ENCODE measurements around the gene COX20.

Gene COX20

DNA sequence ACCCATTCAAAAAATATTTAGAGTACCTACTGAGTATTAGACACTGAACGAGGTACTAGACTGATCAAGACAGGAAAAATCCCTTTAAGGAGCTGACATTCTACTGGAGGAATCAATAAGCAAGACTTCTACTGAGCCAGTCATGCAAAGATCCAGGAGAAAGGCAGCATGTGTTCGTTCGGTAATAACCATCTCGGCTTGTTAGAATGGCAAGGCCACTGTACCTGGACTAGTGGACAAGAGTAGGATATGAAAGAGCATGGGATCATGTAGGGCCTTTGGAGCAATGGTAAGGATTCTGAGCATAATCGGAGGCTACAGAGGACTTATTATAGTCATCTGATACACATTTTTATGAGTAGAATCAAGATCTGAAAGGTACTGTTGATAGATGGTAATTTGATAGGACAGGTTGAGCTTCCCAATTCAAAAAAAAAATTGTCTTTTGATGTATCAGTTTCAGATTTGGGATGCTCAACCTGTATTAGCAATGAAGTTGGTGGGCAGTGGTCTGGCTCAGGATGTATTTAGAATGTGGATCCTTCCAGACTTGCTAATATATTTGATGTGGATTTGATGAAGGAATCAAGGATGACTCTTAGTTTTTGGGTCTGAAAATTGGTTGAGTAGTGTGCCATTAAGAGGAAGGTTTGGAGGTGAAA, 2.3 kb downstream of the COX20 start:
- Mint-ChIP-seq H3K4me1 (peaks cover 64% of the 10 kb centered on the region), H3K27me3 (no peaks in the 10 kb centered on the region), H3K4me3 (peak overlapping the region; percentile 37), H3K36me3 (peaks cover 37% of the 10 kb centered on the region), H3K9me3 (no peaks in the 10 kb centered on the region), H3K27ac (peak overlapping the region; percentile 96)
- no peak for ATAC-seq

DNA sequence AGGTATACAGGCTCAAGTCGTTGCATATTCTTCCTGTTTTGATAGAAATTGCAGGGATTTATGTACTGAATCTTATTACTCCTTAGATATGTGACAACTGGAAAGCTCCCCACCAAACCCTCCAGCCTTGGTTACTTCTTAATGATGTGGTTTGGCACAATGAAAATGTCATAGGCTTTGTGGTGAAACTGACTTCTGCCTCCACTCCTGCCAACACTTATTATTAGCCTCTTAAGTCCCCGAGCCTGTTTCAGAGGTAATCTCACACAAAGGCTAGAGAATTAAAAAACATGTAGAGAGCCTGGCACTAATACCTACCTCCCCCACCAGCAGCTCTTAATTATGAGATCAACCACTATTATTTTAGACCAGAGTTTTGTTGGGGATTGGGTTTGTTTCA, 4.2 kb downstream of the COX20 start:
- Mint-ChIP-seq H3K27me3 (no peaks in the 10 kb centered on the region), H3K36me3 (peaks cover 37% of the 10 kb centered on the region), H3K9me3 (no peaks in the 10 kb centered on the region), H3K27ac (peak overlapping the region; percentile 15), H3K4me3 (no peak overlapping the region), H3K4me1 (peaks cover 56% of the 10 kb centered on the region)
- ATAC-seq = no peak

DNA sequence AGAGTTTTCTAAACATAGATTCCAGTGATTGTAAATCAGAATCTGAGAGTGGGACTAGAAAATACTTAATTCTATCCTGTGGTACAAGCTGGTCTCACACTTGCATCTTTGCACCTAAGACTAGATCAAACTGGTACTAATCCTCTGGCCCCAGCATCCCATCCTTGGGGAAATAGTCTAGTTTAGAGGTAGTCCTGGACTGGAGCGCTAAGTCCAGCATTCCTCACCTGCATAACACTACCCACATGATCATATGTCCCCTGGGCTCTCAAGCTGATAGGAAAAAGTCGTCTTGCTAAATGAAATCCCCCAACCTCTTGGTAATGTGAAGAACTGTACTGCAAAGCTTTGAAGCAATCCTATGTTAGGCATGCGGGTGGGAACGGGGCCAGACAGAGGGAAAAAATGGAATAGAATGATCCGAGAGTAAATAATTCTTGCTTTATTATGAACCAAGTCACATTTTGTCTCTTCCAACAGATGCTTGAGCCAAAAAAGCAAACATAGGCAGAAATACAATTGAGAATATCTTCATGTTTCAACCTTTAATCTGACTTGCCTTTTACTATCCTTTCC, 4.8 kb downstream of the COX20 start:
- no peak for ATAC-seq
- Mint-ChIP-seq H3K4me3 (no peak overlapping the region), H3K9me3 (no peaks in the 10 kb centered on the region), H3K27ac (peak overlapping the region; percentile 15), H3K4me1 (peaks cover 58% of the 10 kb centered on the region), H3K27me3 (no peaks in the 10 kb centered on the region), H3K36me3 (peaks cover 41% of the 10 kb centered on the region)

DNA sequence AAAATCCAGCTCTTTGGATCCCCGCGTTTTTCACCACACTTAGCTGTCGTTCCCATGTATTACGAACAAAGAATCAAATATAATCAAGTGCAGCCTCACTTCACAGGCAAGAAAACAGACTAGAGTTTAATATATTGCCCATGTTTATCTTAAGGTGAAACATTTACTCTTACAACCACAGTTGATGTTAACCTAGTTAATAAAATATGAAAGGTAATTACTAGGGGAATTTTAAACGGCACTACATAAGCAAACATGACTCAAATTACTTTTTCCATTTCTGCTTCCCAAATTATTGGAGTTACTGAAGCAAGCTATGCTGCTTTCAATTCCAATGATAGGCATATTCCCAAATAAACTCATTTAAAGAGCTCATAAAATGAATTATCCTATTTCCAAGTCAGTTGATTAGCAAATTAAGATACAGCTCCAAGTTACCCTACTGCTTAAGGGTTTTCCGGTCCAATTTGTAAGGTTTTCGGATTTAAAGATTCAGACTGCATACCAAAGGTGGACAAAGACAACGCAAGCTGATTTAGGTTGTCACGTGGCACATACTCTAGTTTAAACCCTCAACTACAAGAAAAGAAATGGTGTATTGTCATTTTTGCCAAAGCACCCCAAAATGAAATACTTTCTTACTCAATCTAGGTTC, 5.9 kb downstream of the COX20 start:
- ATAC-seq = no peak
- peak overlapping the region; percentile 15 for H3K27ac Mint-ChIP-seq
- peaks cover 52% of the 10 kb centered on the region for H3K36me3 Mint-ChIP-seq
- no peaks in the 10 kb centered on the region for H3K9me3 Mint-ChIP-seq
- no peak overlapping the region for H3K4me3 Mint-ChIP-seq
- peaks cover 61% of the 10 kb centered on the region for H3K4me1 Mint-ChIP-seq
- H3K27me3 Mint-ChIP-seq = no peaks in the 10 kb centered on the region

DNA sequence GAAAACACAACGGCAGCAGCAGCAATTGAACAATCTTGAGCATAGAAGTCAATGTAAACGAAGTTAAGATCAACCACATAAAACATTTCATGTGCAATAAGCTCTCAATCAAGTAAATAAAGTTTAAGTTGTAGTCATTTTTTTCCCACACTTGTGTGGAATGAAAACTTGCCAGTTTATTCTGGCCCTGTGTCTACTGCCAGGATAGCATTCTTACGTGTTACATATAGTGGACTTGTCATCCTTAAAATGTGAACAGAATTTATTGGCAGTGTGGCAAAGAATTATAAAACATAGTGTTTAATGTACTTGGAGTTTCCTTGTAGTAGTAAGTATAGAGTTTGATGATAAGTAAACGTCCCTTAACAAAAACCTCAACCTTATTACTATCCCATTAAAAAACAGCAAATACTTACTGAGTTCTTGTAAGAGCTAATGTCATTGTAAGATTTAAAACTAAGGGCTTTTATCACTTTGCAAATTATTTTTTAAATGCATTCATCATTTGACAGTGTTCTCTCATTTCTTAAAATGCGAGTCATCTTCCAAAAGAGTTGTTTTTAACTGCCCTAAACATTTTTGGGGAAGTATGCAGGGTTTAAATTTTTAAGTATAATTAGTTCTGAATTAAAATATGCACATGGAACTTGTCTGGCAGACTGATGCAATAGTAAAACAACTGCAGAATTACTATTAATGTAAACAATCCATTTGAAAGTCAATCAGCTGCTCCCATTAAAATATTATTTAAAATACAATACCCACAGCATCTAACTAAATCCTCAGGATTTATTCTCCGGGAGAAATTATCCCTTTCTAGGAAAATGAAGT, 7.9 kb downstream of the COX20 start:
- ATAC-seq = no peak
- H3K4me3 Mint-ChIP-seq = no peak overlapping the region
- H3K27ac Mint-ChIP-seq = no peak overlapping the region
- H3K27me3 Mint-ChIP-seq = no peaks in the 10 kb centered on the region
- peaks cover 54% of the 10 kb centered on the region for H3K36me3 Mint-ChIP-seq
- H3K9me3 Mint-ChIP-seq = no peaks in the 10 kb centered on the region
- H3K4me1 Mint-ChIP-seq = peaks cover 44% of the 10 kb centered on the region

DNA sequence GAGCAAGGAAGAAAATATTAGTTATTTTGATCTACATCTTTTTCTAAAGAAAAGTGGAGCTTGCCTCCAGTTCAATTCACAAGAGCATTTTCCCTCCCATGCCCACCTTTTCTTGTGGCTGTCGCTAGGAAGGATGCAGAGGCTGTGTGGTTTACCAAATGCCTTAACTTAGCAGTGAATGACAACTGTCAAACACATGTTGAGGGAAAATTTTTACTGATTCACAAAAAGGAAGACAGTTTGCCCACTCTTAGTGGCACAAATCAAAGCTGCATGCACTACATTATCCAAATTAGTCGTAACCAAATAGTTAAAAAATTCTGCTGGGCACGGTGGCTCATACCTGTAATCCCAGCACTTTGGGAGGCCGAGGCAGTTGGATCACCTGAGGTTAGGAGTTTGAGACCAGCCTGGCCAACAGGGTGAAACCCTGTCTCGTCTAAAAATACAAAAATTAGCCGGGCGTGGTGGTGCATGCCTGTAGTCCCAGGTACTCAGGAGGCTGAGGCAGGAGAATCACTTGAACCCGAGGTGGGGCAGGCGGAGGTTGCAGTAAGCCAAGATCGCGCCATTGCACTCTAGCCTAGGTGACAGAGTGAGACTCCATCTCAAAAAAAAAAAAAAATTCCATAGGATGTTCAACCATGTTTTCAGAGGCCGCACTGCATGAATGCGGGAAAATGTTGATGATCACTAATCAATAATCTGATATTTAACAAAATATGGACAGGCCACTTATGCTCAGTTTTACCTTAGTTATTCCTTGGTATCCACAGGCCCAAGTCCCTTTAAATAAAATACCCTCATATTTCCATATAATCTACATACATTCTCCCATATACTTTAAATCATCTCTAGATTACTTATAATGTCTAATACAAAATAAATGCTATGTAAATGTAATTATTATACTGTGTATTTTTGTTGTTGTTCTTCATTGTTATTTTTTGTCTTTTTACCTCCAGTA, 9.0 kb downstream of the COX20 start:
- no peaks in the 10 kb centered on the region for H3K9me3 Mint-ChIP-seq
- peaks cover 52% of the 10 kb centered on the region for H3K36me3 Mint-ChIP-seq
- H3K27ac Mint-ChIP-seq = no peak overlapping the region
- no peak for ATAC-seq
- H3K27me3 Mint-ChIP-seq = no peaks in the 10 kb centered on the region
- H3K4me3 Mint-ChIP-seq = no peak overlapping the region
- peaks cover 38% of the 10 kb centered on the region for H3K4me1 Mint-ChIP-seq

DNA sequence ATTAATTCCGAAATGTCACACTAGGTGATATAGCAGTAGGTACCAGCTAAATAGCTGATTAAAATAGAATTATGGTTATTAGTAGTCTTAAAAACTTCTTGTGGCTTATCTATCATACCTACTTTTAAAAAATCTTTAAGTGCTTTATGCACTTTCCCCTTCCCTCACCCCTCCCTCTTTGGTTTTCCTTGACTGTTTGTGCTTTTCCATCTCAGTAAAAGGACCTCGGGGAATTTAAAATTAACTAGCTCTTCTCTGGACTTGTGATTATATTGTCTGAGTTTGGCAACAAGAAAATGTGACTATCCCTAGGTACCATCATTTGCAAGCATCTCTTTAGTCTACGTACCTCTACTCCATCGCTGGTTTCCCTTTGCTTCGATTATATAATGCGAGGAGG, 11.2 kb downstream of the COX20 start:
- no peaks in the 10 kb centered on the region for H3K27me3 Mint-ChIP-seq
- H3K27ac Mint-ChIP-seq = no peak overlapping the region
- ATAC-seq = no peak
- H3K36me3 Mint-ChIP-seq = peaks cover 36% of the 10 kb centered on the region
- no peaks in the 10 kb centered on the region for H3K9me3 Mint-ChIP-seq
- H3K4me1 Mint-ChIP-seq = peaks cover 18% of the 10 kb centered on the region
- no peak overlapping the region for H3K4me3 Mint-ChIP-seq

DNA sequence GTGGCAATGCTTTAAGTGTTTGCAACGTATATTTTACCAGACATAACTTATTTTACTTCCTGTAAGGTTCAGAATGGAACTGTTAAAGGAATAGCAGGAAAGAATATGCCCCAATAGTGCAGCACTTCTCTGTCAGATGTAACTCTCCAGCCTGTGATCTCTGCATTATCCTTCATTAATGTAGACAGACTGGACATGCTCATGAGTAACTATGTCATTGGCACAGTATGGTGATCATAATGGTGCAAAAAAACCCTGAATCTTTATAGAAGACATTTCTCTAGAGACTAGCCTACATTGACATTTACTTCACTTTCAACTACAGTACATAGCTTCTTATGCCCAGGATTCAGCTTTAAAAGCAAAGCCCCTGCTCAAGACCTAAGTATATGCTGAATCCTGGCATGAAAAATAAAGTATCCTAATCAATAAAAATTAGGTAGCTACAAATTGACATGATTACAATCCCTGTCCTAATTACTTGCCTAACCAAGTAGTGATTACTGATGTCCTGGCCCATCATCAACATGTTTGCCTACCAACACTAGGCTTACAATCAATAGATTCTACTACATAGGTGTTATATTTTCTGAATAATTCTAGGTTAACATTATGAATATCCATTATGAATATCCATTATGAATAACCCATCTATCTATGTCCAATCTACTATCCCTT, 13.9 kb downstream of the COX20 start:
- no peak for ATAC-seq
- H3K4me3 Mint-ChIP-seq = no peak overlapping the region
- H3K4me1 Mint-ChIP-seq = peaks cover 32% of the 10 kb centered on the region

DNA sequence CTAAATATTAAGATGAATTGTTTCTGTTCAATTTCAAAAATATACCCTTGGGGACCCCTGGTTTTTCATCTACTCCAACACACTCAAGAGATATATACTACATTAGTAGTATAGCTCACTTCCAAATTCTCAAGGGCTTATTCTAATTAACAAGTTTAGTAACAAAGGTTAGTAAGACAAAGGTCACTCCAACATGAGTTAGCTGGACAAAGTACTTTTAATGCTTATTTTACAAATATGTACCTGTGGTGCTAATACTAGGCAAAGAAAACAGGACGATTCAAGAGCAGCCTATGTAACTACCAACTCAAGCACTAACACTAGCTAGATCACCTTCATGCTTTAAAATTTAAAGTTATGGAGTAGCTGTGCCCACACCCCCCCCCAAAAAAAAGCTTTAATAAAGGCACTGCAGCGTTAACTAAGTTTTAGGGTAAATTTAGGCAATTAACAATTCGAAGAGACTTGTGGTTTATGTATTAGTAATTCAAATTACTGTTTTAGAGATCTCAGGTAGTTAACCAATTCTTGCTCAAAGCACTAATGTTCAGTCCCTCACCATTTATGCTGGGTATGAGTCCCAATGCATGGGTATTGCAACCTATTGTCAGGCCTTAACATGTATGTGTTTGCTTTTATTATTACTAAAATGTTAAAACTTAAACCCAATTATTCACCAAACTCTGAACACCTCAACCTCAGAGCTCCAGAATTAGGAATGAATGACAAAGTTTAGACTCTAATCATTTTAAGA, 14.8 kb downstream of the COX20 start:
- ATAC-seq = no peak
- Mint-ChIP-seq H3K4me1 (peaks cover 40% of the 10 kb centered on the region), H3K27me3 (no peaks in the 10 kb centered on the region), H3K36me3 (peaks cover 60% of the 10 kb centered on the region), H3K9me3 (no peaks in the 10 kb centered on the region), H3K27ac (no peak overlapping the region), H3K4me3 (no peak overlapping the region)

More for the DNA sequence above, 13.9 kb downstream of the COX20 start:
- Mint-ChIP-seq H3K9me3 (no peaks in the 10 kb centered on the region), H3K27me3 (no peaks in the 10 kb centered on the region), H3K36me3 (peaks cover 54% of the 10 kb centered on the region), H3K27ac (no peak overlapping the region)

DNA sequence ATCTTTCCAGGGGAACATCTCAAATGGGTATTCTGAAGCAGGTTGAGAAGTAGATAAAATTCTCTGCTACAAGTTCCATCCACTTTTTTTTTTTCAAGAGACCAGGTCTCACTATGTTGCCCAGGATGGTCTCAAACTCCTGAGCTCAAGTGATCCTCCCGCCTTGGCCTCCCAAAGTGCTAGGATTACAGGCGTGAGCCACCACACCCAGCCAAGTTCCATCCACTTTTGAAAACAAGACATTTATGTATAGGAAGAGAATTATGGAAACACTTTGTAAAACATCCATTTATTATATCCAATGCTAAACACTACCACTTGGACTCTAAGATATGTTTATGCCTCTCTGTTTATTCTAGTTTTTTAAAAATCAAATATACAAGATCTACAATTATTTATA, 15.4 kb downstream of the COX20 start:
- Mint-ChIP-seq H3K4me1 (peaks cover 40% of the 10 kb centered on the region), H3K36me3 (peaks cover 60% of the 10 kb centered on the region), H3K4me3 (no peak overlapping the region)

DNA sequence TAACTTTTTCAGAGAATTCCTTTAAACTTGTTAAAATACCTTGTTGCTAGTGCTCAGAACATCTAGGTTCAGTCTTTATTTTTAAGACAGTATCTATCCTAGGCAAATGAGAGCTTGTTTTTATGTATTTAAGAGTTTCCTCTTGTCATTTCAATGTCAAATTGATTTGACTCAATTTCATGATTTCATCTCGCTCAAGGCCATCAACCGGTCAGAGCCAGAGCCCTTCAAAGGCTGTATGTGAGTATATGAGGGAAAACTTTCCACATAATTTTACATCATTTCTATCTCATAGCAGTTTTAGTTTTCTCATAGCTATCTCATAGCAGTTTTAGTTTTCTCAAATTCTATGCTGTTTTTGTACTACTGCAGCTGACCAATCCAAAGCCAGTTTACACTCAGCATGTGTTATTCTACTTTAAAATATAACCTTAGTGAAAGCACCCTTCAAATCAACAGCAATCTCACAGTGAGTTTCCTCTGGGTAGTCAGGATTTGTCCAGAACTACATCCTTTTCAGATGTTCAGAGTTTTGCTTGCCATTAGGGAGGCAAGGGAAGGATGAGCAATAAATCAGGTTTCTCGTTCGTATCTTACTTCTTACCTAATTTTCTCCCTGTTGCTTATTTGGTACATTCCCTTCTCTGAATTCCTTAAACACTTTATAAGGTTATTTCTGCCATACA, 16.2 kb downstream of the COX20 start:
- Mint-ChIP-seq H3K27me3 (no peaks in the 10 kb centered on the region), H3K4me1 (peaks cover 45% of the 10 kb centered on the region), H3K4me3 (no peak overlapping the region), H3K27ac (peak overlapping the region; percentile 67), H3K36me3 (peaks cover 60% of the 10 kb centered on the region), H3K9me3 (no peaks in the 10 kb centered on the region)
- no peak for ATAC-seq

More for the DNA sequence above, 15.4 kb downstream of the COX20 start:
- H3K9me3 Mint-ChIP-seq = no peaks in the 10 kb centered on the region
- no peaks in the 10 kb centered on the region for H3K27me3 Mint-ChIP-seq
- no peak for ATAC-seq
- no peak overlapping the region for H3K27ac Mint-ChIP-seq

DNA sequence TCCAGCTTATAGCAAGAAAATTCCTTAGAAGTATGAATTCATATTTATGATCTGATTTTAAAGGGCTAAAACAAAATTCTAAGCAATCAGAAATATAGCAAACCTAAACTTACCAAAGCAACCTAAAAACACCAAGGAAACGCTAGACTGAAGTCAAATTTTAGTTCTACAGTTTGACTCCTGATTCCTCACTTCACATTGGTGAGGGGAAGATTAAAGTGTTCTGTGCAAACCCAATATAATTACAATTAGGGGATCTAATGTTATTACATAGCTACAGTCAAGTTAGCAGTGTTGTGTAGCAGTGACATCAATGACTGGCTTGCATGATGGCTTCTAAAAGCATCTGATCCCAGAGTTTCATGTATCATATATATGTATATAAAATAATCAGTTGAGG, 17.2 kb downstream of the COX20 start:
- Mint-ChIP-seq H3K27ac (peak overlapping the region; percentile 67), H3K4me1 (peaks cover 52% of the 10 kb centered on the region), H3K36me3 (peaks cover 66% of the 10 kb centered on the region), H3K27me3 (no peaks in the 10 kb centered on the region), H3K9me3 (no peaks in the 10 kb centered on the region), H3K4me3 (no peak overlapping the region)
- no peak for ATAC-seq

DNA sequence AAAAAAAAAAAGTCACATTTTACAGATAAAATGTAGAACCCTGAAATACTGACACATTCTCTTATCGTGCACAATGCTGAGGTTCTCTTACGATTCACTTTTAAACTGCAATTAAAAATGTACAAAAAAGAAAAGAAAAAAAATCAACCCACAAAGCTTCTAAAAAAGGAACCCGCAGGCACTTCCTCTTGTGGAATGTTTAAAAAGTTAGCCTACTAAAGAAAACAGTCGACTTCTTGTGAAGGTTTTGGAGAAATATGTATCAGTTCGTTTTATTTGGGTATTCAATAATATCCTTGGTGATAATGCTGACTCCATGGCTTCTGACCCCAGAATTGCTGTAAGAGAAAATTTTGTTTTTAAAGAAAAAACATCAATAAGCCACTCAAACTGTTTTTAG, 18.7 kb downstream of the COX20 start:
- H3K4me1 Mint-ChIP-seq = peaks cover 54% of the 10 kb centered on the region
- no peaks in the 10 kb centered on the region for H3K27me3 Mint-ChIP-seq
- H3K4me3 Mint-ChIP-seq = no peak overlapping the region
- H3K27ac Mint-ChIP-seq = no peak overlapping the region
- peaks cover 65% of the 10 kb centered on the region for H3K36me3 Mint-ChIP-seq
- no peaks in the 10 kb centered on the region for H3K9me3 Mint-ChIP-seq
- no peak for ATAC-seq

All from stimulated activated memory B cell treated with anti-CD40 and anti-IgM and Interleukin-4, amounts not matched to agents 10 μg/mL and 1 μg/mL and 100 μg/mL, for 72 hours (primary cell).